RWPE1 (cell line): Measurements from ENCODE around the gene ANGEL1.

ENCODE experiments used
- CTCF ChIA-PET: fragments of 350-600 bp; sonication (Branson Sonifier 250); formaldehyde crosslinking; extraction: SDS; loops from one replicate; lab custom pipeline; 2021; lab: Yijun Ruan, JAX
- POLR2A ChIA-PET: fragments of 400-600 bp; formaldehyde crosslinking; extraction: SDS; loops from one replicate; lab custom pipeline; 2020; ENCODE audit warnings: antibody characterized with exemption; ENCODE audit not compliant: low non-redundant PET; lab: Yijun Ruan, JAX
- DNase-seq: peaks from one replicate; pipeline ENCODE4 v3.0.0; 2012; ENCODE audit warnings: low spot score
- H3K27ac ChIP-seq: fragments of 450-650 bp; 2 replicates; pipeline ENCODE4 v1.5.1; 2017
- TF ChIP-seq, protein P1 (sequence below): fragments of 450-650 bp; conservative IDR thresholded peaks from 2 replicates; pipeline ENCODE4 v1.5.1; 2017; ENCODE audit warnings: low read depth, mild to moderate bottlenecking

Gene ANGEL1

DNA sequence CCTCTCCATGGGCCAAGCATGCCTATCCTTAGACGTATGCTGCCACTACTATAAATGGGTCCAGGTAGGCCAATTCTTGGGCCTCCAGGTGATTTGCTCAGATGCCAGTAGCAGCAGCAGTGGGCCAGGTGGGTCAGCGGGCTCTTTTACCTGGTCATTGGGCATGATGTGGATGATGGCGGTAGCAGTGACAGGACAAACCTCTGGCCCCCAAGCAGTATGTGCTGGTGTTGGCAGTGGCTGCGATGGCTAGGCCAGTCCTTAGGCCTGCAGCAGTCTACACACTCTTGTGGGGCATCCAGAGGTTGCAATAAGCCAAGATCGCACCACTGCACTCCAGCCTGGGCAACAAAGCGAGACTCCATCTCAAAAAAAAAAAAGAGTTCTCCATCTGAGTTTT lies 70.5 kb downstream of the ANGEL1 start:
- ChIA-PET POLR2A (no interaction called here), CTCF (no interaction called here)
- no peak for DNase-seq
- no peak overlapping the region for H3K27ac ChIP-seq
- TF ChIP-seq, protein P1, sequence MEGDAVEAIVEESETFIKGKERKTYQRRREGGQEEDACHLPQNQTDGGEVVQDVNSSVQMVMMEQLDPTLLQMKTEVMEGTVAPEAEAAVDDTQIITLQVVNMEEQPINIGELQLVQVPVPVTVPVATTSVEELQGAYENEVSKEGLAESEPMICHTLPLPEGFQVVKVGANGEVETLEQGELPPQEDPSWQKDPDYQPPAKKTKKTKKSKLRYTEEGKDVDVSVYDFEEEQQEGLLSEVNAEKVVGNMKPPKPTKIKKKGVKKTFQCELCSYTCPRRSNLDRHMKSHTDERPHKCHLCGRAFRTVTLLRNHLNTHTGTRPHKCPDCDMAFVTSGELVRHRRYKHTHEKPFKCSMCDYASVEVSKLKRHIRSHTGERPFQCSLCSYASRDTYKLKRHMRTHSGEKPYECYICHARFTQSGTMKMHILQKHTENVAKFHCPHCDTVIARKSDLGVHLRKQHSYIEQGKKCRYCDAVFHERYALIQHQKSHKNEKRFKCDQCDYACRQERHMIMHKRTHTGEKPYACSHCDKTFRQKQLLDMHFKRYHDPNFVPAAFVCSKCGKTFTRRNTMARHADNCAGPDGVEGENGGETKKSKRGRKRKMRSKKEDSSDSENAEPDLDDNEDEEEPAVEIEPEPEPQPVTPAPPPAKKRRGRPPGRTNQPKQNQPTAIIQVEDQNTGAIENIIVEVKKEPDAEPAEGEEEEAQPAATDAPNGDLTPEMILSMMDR = no peak

DNA sequence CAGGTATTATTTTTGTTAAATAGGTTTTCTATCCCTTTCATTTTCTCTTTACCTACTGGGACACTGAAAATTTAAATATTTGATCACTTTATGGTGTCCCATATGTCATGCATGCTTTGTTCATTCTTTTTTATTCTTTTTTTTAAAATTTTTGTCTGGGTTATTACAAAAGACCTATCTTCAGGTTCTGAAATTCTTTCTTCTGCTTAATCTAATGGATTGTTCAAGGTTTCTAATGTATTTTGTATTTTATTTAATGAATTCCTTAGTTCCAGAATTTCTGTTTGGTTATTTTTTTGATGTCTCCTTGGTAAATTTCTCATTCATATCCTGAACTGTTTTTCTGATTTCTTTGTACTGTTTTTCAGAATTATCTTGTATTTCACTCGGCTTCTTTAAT lies 71.6 kb downstream of the ANGEL1 start:
- ChIA-PET CTCF (no interaction called here), POLR2A (no interaction called here)
- TF ChIP-seq, protein P1 = no peak
- no peak for DNase-seq
- no peak overlapping the region for H3K27ac ChIP-seq
